ENCODE results near the gene SMG9. TPM values are rescaled to one million over a fixed set of nuclear protein-coding genes. Genes with fewer than 3 reads are reported as not detected.
"Not testable (repeated sequence)": the region's sequence is repeated elsewhere in the genome, so short reads cannot be mapped to it uniquely, and the experiment has no call there.

The SMG9 gene
- total RNA-seq, 1 donor from 2014 or later = 22.1 TPM

DNA sequence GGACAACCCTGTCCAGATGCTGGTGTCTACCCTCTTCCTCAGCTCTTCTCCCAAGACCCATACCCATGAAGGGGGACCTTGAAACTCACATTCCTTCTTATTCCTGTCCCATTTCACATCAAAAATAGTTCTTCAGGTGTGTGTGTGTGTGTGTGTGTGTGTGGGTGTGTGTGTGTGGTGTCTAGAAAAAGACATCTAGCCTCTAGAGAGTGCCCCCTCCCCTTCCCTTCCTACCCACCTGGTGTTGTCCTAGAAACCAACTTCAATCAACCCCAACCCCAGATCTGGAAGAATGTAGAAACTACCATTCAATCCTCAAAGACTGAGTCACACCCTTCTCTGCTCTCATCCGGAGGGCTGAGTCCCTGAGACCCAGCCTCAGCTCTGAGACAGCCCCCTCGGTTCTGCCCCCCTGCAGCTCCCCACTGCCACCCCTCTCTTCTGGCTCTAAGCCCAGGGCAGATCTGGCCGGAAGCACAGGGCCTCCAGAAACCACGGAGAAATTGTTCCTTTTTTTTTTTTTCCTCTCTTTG lies 22.5 kb upstream of the SMG9 start:
- TF ChIP-seq, protein P1, sequence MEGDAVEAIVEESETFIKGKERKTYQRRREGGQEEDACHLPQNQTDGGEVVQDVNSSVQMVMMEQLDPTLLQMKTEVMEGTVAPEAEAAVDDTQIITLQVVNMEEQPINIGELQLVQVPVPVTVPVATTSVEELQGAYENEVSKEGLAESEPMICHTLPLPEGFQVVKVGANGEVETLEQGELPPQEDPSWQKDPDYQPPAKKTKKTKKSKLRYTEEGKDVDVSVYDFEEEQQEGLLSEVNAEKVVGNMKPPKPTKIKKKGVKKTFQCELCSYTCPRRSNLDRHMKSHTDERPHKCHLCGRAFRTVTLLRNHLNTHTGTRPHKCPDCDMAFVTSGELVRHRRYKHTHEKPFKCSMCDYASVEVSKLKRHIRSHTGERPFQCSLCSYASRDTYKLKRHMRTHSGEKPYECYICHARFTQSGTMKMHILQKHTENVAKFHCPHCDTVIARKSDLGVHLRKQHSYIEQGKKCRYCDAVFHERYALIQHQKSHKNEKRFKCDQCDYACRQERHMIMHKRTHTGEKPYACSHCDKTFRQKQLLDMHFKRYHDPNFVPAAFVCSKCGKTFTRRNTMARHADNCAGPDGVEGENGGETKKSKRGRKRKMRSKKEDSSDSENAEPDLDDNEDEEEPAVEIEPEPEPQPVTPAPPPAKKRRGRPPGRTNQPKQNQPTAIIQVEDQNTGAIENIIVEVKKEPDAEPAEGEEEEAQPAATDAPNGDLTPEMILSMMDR (IDR thresholded peaks at IDR 0.05; ENCODE audit: insufficient read depth, low read length, poor library complexity, severe bottlenecking) = no peak
- DNase-seq (ENCODE audit: low read depth) = no peak
- Histone ChIP-seq H3K27me3 (ENCODE audit: control insufficient read depth, insufficient read depth, low read length) (peaks cover 11% of the 10 kb centered on the region), H3K36me3 (ENCODE audit: control insufficient read depth, insufficient read depth, low read length) (no peaks in the 10 kb centered on the region), H3K4me3 (ENCODE audit: low read depth, low read length) (no peak overlapping the region)

DNA sequence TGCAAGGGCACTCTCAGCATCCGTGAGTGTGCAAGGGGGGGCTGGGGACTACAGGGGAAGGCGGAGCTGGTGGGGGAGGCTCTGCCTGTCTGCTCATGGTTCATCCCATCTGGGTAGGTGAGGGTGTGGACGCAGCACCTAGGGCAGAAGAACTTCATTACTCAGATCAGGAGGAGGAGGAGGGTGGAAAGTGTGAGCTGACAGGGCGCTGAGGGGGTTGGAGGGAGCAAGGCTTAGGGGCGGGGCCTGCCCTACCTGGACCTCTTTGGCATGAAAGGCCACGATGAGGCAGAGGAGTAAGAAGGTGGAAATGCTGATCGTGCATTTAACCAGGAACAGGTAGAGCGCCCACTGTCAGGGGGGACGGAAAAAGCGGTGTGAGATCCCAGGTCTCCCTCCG lies 21.5 kb upstream of the SMG9 start:
- H3K4me3 ChIP-seq (ENCODE audit: low read depth, low read length) = no peak overlapping the region
- H3K27me3 ChIP-seq (ENCODE audit: control insufficient read depth, insufficient read depth, low read length) = peaks cover 11% of the 10 kb centered on the region
- DNase-seq (ENCODE audit: low read depth) = no peak
- TF ChIP-seq, protein P1 (IDR thresholded peaks at IDR 0.05; ENCODE audit: insufficient read depth, low read length, poor library complexity, severe bottlenecking) = no peak
- H3K36me3 ChIP-seq (ENCODE audit: control insufficient read depth, insufficient read depth, low read length) = no peaks in the 10 kb centered on the region

DNA sequence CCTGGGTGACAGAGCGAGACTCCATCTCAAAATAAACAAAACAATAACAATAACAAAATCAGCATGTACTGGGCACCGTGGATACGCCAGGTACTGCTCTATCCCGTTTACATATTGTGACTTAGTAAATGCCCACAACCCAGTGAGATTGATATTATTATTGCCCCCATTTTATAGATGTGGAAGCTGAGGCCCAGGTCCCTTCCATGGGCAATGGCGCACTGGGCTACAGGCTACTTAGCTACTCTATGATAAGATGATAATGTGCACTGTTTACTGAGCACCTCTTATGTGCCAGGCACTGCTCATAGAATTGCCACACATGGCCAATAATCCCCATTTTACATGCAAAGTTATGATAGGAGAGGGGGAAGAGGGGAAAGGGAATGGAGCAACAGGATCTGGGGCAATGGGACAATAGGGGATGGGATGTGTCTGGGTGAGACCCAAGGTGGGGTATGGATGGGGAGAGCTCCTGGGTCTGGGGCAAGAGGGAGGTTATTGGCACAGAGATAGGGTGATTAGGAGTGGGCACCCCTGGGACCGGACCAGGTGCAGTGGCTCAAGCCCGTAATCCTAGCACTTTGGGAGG lies 20.6 kb upstream of the SMG9 start:
- TF ChIP-seq, protein P1 (IDR thresholded peaks at IDR 0.05; ENCODE audit: insufficient read depth, low read length, poor library complexity, severe bottlenecking) = no peak
- no peaks in the 10 kb centered on the region for H3K36me3 ChIP-seq (ENCODE audit: control insufficient read depth, insufficient read depth, low read length)
- DNase-seq (ENCODE audit: low read depth) = no peak
- H3K4me3 ChIP-seq (ENCODE audit: low read depth, low read length) = no peak overlapping the region
- H3K27me3 ChIP-seq (ENCODE audit: control insufficient read depth, insufficient read depth, low read length) = peaks cover 11% of the 10 kb centered on the region

DNA sequence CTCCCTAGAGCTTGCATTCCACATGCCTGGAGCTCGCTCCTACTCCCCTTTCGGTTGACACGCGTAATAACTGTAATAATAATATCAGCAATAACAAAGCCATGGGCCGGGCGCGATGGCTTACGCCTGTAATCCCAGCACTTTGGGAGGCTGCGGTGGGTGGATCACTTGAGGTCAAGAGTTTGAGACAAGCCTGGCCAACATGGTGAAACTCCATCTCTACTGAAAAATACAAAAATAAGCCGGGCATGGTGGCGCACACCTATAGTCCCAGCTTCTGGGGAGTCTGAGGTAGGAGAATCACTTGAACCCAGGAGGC lies 20.1 kb upstream of the SMG9 start:
- peaks cover 11% of the 10 kb centered on the region for H3K27me3 ChIP-seq (ENCODE audit: control insufficient read depth, insufficient read depth, low read length)
- not testable (repeated sequence) for H3K4me3 ChIP-seq (ENCODE audit: low read depth, low read length); H3K36me3 ChIP-seq (ENCODE audit: control insufficient read depth, insufficient read depth, low read length); DNase-seq (ENCODE audit: low read depth)

DNA sequence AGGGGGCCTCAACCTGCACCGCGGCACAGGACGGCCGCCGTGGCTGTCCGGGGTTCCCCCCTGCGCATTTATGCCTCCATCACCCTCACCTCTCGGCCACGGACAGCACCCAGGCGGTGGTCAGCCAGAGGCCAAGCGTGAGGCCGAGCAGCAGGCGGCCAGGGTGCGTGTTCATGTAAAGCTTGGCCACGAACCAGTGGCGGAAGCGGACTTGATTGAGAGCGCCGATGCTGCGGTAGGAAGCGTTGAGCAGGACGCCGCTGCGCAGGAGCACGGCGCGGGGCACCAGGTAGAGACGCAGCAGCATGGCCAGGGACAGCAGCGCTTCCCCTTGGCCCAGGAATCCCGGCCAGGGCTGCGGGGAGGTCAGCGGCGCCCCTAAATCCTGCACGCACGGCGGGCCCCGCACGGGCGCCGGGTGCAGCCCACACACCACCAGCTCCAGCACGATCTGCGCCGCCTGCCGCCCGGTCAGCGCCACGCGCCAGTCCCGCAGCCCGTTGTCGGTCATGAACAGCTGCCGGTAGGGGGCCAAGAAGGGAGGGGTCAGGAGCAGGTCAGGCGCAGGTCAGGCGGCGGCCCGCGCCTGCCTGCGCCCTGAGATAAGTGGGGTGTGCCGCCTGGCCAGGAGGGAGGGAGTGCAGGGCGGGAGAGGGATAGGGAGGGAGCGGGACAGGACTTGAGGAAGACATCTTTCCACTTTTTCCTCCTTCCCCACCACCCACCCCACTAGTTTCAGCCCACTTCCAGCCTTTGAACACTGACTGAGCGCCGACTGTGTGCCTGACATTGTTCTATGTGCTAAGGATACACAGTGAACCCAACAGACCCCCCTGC lies 19.6 kb upstream of the SMG9 start:
- H3K4me3 ChIP-seq (ENCODE audit: low read depth, low read length) = no peak overlapping the region
- H3K27me3 ChIP-seq (ENCODE audit: control insufficient read depth, insufficient read depth, low read length) = peaks cover 11% of the 10 kb centered on the region
- no peak for DNase-seq (ENCODE audit: low read depth)
- no peaks in the 10 kb centered on the region for H3K36me3 ChIP-seq (ENCODE audit: control insufficient read depth, insufficient read depth, low read length)
- TF ChIP-seq, protein P1 (IDR thresholded peaks at IDR 0.05; ENCODE audit: insufficient read depth, low read length, poor library complexity, severe bottlenecking) = peak; percentile 36

DNA sequence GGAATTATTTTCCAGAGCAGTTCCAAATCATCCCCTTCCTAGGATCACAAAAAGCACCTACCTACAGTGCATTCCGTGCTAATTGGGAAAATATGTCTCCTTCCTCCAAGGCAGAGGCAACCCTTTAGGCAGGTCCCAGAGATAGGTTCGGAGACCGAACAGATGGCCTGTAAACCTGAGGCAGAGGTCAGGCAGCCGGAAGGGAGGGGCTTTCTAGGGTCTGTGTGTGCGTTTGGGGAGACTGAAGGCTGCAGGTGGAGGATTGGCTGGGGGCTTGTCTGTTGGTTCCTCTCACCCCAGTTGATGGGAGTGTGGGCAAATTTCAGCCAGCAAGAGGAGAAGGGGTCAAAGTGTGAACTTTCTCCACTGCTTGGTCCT lies 19.0 kb upstream of the SMG9 start:
- DNase-seq (ENCODE audit: low read depth) = no peak
- H3K4me3 ChIP-seq (ENCODE audit: low read depth, low read length) = no peak overlapping the region
- TF ChIP-seq, protein P1 (IDR thresholded peaks at IDR 0.05; ENCODE audit: insufficient read depth, low read length, poor library complexity, severe bottlenecking) = no peak
- H3K27me3 ChIP-seq (ENCODE audit: control insufficient read depth, insufficient read depth, low read length) = peaks cover 11% of the 10 kb centered on the region
- no peaks in the 10 kb centered on the region for H3K36me3 ChIP-seq (ENCODE audit: control insufficient read depth, insufficient read depth, low read length)
